Measurements from ENCODE around the gene N4BP2L2. TPM values are rescaled to one million over a fixed set of nuclear protein-coding genes. Genes with fewer than 3 reads are reported as not detected.

N4BP2L2 gene
- total and polyA plus RNA-seq, 2 of the 4 experiments (the other 2 are of a cell fraction) = 28.7 to 34.6 TPM

GRCh38 chr13:32496599-32497160, 41.9 kb downstream of the N4BP2L2 start:
- H3K9me1 ChIP-seq (ENCODE audit: insufficient read depth, low read length) = peaks cover 9% of the 10 kb centered on the region; the same call in 1 of the 2 replicates
- H3K18ac ChIP-seq (ENCODE audit: low read depth, low read length) = no peak overlapping the region
- H3K4me3 ChIP-seq (ENCODE audit: insufficient read depth, low read depth, low read length) = no peak overlapping the region
- H2BK120ac ChIP-seq (ENCODE audit: low read depth, low read length) = no peak overlapping the region
- no peak overlapping the region for H2BK5ac ChIP-seq (ENCODE audit: low read depth, low read length, poor library complexity, severe bottlenecking)
- dilution Hi-C loops (cut with HindIII; ENCODE audit: low sequenced_read_pairs, unreplicated experiment) (no loop called here), in situ Hi-C loops (cut with MboI; ENCODE audit: low sequenced_read_pairs) (no loop called here), intact Hi-C loops (cut with micrococcal nuclease) (no loop called here)
- no peak overlapping the region for H3K27ac ChIP-seq (ENCODE audit: insufficient read depth, low read length)
- no peak overlapping the region for H4K8ac ChIP-seq (ENCODE audit: low read depth in 2 of 2, low read length in 2 of 2)
- no peaks in the 10 kb centered on the region for H3K27me3 ChIP-seq (ENCODE audit: control insufficient read depth, insufficient read depth, low read length)
- H3K9ac ChIP-seq (ENCODE audit: low read depth, low read length) = no peak overlapping the region
- peaks cover 2% of the 10 kb centered on the region; the same call in 1 of the 2 replicates for H3K36me3 ChIP-seq (ENCODE audit: control insufficient read depth, insufficient read depth, low read length)
- ChIA-PET POLR2A (ENCODE audit: unreplicated experiment) (no interaction called here), CTCF (no interaction called here)
- no peak overlapping the region for H3K23ac ChIP-seq (ENCODE audit: low read depth, low read length)
- no peak overlapping the region for H4K91ac ChIP-seq (ENCODE audit: insufficient read depth, low read depth, low read length)
- no peak overlapping the region for H2BK20ac ChIP-seq (ENCODE audit: low read depth, low read length)
- no peaks in the 10 kb centered on the region; the same call in 1 of the 2 replicates for H3K4me1 ChIP-seq (ENCODE audit: control insufficient read depth, insufficient read depth, low read length)
- H3K79me1 ChIP-seq (ENCODE audit: low read depth in 1 of 2, low read length in 2 of 2) = peaks cover 0 to 5% of the 10 kb centered on the region in 2 experiments; a peak in 2 of 4 replicates
- no CpG with 5 or more reads among the region's 1 CpG for WGBS, 2 experiments (ENCODE audit: extremely low coverage in 2 of 2, insufficient read length in 1 of 2)
- no peak overlapping the region for H3K56ac ChIP-seq (ENCODE audit: extremely low read depth, insufficient read depth, low read length)
- H3K9me3 ChIP-seq (ENCODE audit: control insufficient read depth, insufficient read depth, low read length) = no peaks in the 10 kb centered on the region
- H3K14ac ChIP-seq (replicated peaks; ENCODE audit: low read depth, low read length) = 0 out of 2 replicates have a peak overlapping the region, but pooled peaks have one; percentile 30
- 0 out of 2 replicates have a peak, but pooled peaks have one; percentile 14 for ATAC-seq (ENCODE audit: low read depth)
- no peaks in the 10 kb centered on the region for H4K20me1 ChIP-seq (ENCODE audit: insufficient read depth, low read length)
- H2AK5ac ChIP-seq (ENCODE audit: low read depth, low read length) = no peak overlapping the region
- BruUV-seq (replicated peaks) = no TSS peak
- TF ChIP-seq MXI1 (IDR thresholded peaks at IDR 0.05; ENCODE audit: borderline replicate concordance, low read depth, low read length) (no peak), RCOR1 (IDR thresholded peaks at IDR 0.05; ENCODE audit: insufficient replicate concordance, low read length) (no peak), MAZ (IDR thresholded peaks at IDR 0.05; ENCODE audit: borderline replicate concordance, low read depth, low read length) (no peak), POLR2A (IDR thresholded peaks at IDR 0.05; ENCODE audit: low read depth, low read length) (no peak), CHD1 (IDR thresholded peaks at IDR 0.05; ENCODE audit: low read depth, low read length) (no peak), CTCF (conservative IDR thresholded peaks at IDR 0.05; ENCODE audit: low read depth, low read length) (no peak), FOS (IDR thresholded peaks at IDR 0.05; ENCODE audit: low read depth, low read length) (no peak), RFX5 (IDR thresholded peaks at IDR 0.05; ENCODE audit: low read depth, low read length) (no peak), RAD21 (IDR thresholded peaks at IDR 0.05; ENCODE audit: low read length) (no peak)
- TF ChIP-seq, protein P1, sequence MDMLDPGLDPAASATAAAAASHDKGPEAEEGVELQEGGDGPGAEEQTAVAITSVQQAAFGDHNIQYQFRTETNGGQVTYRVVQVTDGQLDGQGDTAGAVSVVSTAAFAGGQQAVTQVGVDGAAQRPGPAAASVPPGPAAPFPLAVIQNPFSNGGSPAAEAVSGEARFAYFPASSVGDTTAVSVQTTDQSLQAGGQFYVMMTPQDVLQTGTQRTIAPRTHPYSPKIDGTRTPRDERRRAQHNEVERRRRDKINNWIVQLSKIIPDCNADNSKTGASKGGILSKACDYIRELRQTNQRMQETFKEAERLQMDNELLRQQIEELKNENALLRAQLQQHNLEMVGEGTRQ (IDR thresholded peaks at IDR 0.05; ENCODE audit: low read depth, low read length) = no peak
- TF ChIP-seq, protein P2, sequence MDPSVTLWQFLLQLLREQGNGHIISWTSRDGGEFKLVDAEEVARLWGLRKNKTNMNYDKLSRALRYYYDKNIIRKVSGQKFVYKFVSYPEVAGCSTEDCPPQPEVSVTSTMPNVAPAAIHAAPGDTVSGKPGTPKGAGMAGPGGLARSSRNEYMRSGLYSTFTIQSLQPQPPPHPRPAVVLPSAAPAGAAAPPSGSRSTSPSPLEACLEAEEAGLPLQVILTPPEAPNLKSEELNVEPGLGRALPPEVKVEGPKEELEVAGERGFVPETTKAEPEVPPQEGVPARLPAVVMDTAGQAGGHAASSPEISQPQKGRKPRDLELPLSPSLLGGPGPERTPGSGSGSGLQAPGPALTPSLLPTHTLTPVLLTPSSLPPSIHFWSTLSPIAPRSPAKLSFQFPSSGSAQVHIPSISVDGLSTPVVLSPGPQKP (IDR thresholded peaks at IDR 0.05; ENCODE audit: borderline replicate concordance, low read depth, low read length) = no peak
- H2BK15ac ChIP-seq (ENCODE audit: low read depth, low read length) = no peak overlapping the region
- H2AFZ ChIP-seq (replicated peaks; ENCODE audit: low read length, poor library complexity) = no peak overlapping the region
- H4K5ac ChIP-seq (ENCODE audit: low read depth, low read length) = no peak overlapping the region
- H3K4me2 ChIP-seq (ENCODE audit: low read depth, low read length) = no peak overlapping the region
- no peak overlapping the region for H3K4ac ChIP-seq (ENCODE audit: low read depth, low read length)
- H2AK9ac ChIP-seq (replicated peaks; ENCODE audit: low read depth, low read length, poor library complexity) = no peak overlapping the region
- DNase-seq = no peak

All from IMR-90 (cell line).